SK-N-SH (cell line): ENCODE results near the gene SNX32.

Experiments
- EZH2phosphoT487 ChIP-seq: fragments of 200-600 bp; sonication (generic); IDR thresholded peaks from 2 replicates; pipeline ENCODE4 v1.6.1; 2017; ENCODE audit warnings: low read depth, mixed run types, mild to moderate bottlenecking, antibody characterized with exemption, moderate library complexity, borderline replicate concordance
- JUND ChIP-seq: IDR thresholded peaks from 2 replicates; pipeline ENCODE4 v1.4.0; 2012
- MEF2A ChIP-seq: IDR thresholded peaks from 2 replicates; pipeline ENCODE4 v1.4.0; 2012; ENCODE audit warnings: low read depth, borderline replicate concordance
- POLR2AphosphoS5 ChIP-seq: IDR thresholded peaks from 2 replicates; pipeline ENCODE4 v1.6.1; 2012; ENCODE audit warnings: low read depth, low read length
- RAD21 ChIP-seq: IDR thresholded peaks from 2 replicates; pipeline ENCODE4 v1.6.1; 2012; ENCODE audit warnings: mild to moderate bottlenecking, low read length
- SMC3 ChIP-seq: IDR thresholded peaks from 2 replicates; pipeline ENCODE4 v1.6.1; 2012; ENCODE audit warnings: low read depth, low read length, improper control_type of control experiment
- TAF1 ChIP-seq: IDR thresholded peaks from 2 replicates; pipeline ENCODE4 v1.6.1; 2012; ENCODE audit warnings: low read depth, mild to moderate bottlenecking, low read length, moderate library complexity, borderline replicate concordance
- TF ChIP-seq, protein P1 (sequence below): fragments of 200-600 bp; sonication (generic); IDR thresholded peaks from 2 replicates; pipeline ENCODE4 v1.6.1; 2017; ENCODE audit warnings: antibody characterized with exemption, mild to moderate bottlenecking, moderate library complexity
- TF ChIP-seq, protein P2 (sequence below): IDR thresholded peaks from 2 replicates; pipeline ENCODE4 v1.4.0; 2012; ENCODE audit warnings: low read depth
- TF ChIP-seq, protein P3 (sequence below): fragments of 150-350 bp; IDR thresholded peaks from 2 replicates; pipeline ENCODE4 v1.6.1; 2017; ENCODE audit warnings: antibody characterized with exemption, low read length, low read depth, borderline replicate concordance

DNA sequence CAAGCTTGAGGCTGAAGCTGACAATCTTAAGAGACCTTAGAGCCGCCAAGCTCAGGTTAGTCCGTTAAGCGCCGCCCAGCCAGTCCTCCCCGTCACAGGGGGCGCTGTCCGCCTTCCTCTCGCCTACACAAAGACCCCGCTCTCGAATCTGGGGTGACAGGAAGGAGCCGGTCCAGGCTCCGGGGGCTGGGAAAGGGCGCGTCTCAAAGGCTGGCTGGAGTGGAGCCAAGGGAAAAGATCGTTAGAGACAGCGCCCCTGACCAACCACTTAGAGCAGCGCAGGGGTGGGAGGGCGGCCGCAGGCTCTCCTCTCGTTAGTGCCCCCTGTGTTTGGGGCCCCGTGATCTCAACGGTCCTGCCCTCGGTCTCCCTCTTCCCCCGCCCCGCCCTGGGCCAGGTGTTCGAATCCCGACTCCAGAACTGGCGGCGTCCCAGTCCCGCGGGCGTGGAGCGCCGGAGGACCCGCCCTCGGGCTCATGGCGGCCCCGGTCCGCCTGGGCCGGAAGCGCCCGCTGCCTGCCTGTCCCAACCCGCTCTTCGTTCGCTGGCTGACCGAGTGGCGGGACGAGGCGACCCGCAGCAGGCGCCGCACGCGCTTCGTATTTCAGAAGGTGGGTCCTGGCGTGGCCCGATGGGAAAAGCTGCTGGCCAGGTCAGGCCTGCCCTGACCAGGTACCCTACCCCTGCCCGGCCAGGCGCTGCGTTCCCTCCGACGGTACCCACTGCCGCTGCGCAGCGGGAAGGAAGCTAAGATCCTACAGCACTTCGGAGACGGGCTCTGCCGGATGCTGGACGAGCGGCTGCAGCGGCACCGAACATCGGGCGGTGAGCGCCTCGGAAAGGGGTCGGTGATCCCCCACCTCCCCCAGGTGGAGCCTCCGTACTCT, 26.8 kb downstream of the SNX32 start, which contains the start of gene MUS81:
- TF ChIP-seq, protein P1, sequence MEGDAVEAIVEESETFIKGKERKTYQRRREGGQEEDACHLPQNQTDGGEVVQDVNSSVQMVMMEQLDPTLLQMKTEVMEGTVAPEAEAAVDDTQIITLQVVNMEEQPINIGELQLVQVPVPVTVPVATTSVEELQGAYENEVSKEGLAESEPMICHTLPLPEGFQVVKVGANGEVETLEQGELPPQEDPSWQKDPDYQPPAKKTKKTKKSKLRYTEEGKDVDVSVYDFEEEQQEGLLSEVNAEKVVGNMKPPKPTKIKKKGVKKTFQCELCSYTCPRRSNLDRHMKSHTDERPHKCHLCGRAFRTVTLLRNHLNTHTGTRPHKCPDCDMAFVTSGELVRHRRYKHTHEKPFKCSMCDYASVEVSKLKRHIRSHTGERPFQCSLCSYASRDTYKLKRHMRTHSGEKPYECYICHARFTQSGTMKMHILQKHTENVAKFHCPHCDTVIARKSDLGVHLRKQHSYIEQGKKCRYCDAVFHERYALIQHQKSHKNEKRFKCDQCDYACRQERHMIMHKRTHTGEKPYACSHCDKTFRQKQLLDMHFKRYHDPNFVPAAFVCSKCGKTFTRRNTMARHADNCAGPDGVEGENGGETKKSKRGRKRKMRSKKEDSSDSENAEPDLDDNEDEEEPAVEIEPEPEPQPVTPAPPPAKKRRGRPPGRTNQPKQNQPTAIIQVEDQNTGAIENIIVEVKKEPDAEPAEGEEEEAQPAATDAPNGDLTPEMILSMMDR: peak; percentile 91
- TF ChIP-seq TAF1: peak; percentile 69
- no peak for TF ChIP-seq MEF2A
- TF ChIP-seq, protein P2, sequence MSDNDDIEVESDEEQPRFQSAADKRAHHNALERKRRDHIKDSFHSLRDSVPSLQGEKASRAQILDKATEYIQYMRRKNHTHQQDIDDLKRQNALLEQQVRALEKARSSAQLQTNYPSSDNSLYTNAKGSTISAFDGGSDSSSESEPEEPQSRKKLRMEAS: peak; percentile 89
- TF ChIP-seq RAD21: no peak
- TF ChIP-seq, protein P3, sequence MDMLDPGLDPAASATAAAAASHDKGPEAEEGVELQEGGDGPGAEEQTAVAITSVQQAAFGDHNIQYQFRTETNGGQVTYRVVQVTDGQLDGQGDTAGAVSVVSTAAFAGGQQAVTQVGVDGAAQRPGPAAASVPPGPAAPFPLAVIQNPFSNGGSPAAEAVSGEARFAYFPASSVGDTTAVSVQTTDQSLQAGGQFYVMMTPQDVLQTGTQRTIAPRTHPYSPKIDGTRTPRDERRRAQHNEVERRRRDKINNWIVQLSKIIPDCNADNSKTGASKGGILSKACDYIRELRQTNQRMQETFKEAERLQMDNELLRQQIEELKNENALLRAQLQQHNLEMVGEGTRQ: no peak
- TF ChIP-seq POLR2AphosphoS5: peak; percentile 81
- TF ChIP-seq EZH2phosphoT487: no peak
- TF ChIP-seq SMC3: no peak
- TF ChIP-seq JUND: no peak
